A673 (cell line): ENCODE measurements around the gene PILRB.

Experiments used
- CTCF ChIP-seq: fragments of 300-800, 200-600 bp; sonication (generic); conservative IDR thresholded peaks from 2 replicates; pipeline ENCODE4 v1.5.1; 2017; ENCODE audit warnings: low read depth, mild to moderate bottlenecking, antibody characterized with exemption, low read length, moderate library complexity, mixed read lengths
- EZH2 ChIP-seq: fragments of 200-600 bp; sonication (generic); IDR thresholded peaks from 2 replicates; pipeline ENCODE4 v1.6.1; 2017; ENCODE audit warnings: borderline replicate concordance, low read depth, mild to moderate bottlenecking, mixed read lengths, antibody characterized with exemption, low read length; ENCODE audit not compliant: poor library complexity, severe bottlenecking

- no peak for TF ChIP-seq CTCF
- no peak for TF ChIP-seq EZH2
Observed at GRCh38 chr7:100372256-100372655, 14.3 kb downstream of the PILRB start.
